Upper lobe of left lung (tissue), 4 donors: ENCODE data around the gene IPO5.

ENCODE experiments used
- CTCF ChIP-seq, 6 experiments: fragments of 450-650 bp in 4 of 6; fragments of 200-600 bp in 2 of 6; sonication (generic) in 2 of 6; IDR thresholded peaks; one replicate each; pipeline ENCODE4 v1.5.1; 2016 to 2019; ENCODE audit warnings: antibody characterized with exemption in 6 of 6
- EP300 ChIP-seq, 4 donors: sonication (generic); formaldehyde crosslinking; IDR thresholded peaks; one replicate each; pipeline ENCODE4 v1.5.1; 2017; ENCODE audit warnings: antibody characterized with exemption in 4 of 4, control low read depth in 2 of 4
- POLR2A ChIP-seq, 4 donors: fragments of 450-650 bp; IDR thresholded peaks; one replicate each; pipeline ENCODE4 v1.5.1; 2016 to 2017; ENCODE audit warnings: antibody characterized with exemption in 4 of 4, mild to moderate bottlenecking in 2 of 4

GRCh38 chr13:98056839-98057410 is 103.5 kb downstream of the IPO5 start:
- TF ChIP-seq EP300 (IDR thresholded peaks at IDR 0.05) (no peak), POLR2A (IDR thresholded peaks at IDR 0.05) (no peak), CTCF (IDR thresholded peaks at IDR 0.05) (no peak)
